HG02678 (cell line): ENCODE data around the gene PMM1.
"Not testable (repeated sequence)": the region's sequence is repeated elsewhere in the genome, so short reads cannot be mapped to it uniquely, and the experiment has no call there.

Source experiments
- ATAC-seq: cut with Tn5 transposase; IDR thresholded peaks from one replicate; pipeline ENCODE4 v1.9.1; 2021; ENCODE audit warnings: mild to moderate bottlenecking, moderate library complexity; ENCODE audit not compliant: unreplicated experiment

PMM1 gene

GRCh38 chr22:41597635-41597953 lies 8.0 kb upstream of the PMM1 start:
- ATAC-seq = no peak

GRCh38 chr22:41596776-41597634 lies 7.4 kb upstream of the PMM1 start:
- no peak for ATAC-seq

- ATAC-seq = no peak
These were observed 6.1 kb upstream of the PMM1 start for GRCh38 chr22:41595703-41596102.

GRCh38 chr22:41593336-41593960 lies 3.8 kb upstream of the PMM1 start:
- ATAC-seq = not testable (repeated sequence)

- ATAC-seq = no peak
These were observed 2.3 kb downstream of the PMM1 start for GRCh38 chr22:41587347-41587723.

GRCh38 chr22:41585898-41586297 lies 3.7 kb downstream of the PMM1 start:
- no peak for ATAC-seq

- no peak for ATAC-seq
These were observed 4.8 kb downstream of the PMM1 start for GRCh38 chr22:41584881-41585280.

GRCh38 chr22:41582694-41583093 lies 6.9 kb downstream of the PMM1 start:
- ATAC-seq = no peak

GRCh38 chr22:41579997-41580355 lies 9.7 kb downstream of the PMM1 start:
- ATAC-seq = no peak

- no peak for ATAC-seq
These were observed 10.2 kb downstream of the PMM1 start for GRCh38 chr22:41579297-41579996.

- no peak for ATAC-seq
These were observed 10.8 kb downstream of the PMM1 start for GRCh38 chr22:41578818-41579217.

- ATAC-seq = no peak
These were observed 11.5 kb downstream of the PMM1 start for GRCh38 chr22:41578114-41578513.

GRCh38 chr22:41576877-41577276 lies 12.8 kb downstream of the PMM1 start:
- no peak for ATAC-seq

GRCh38 chr22:41575533-41575932 lies 14.1 kb downstream of the PMM1 start:
- no peak for ATAC-seq

GRCh38 chr22:41574847-41575381 lies 14.7 kb downstream of the PMM1 start:
- ATAC-seq = no peak

GRCh38 chr22:41573677-41574076 lies 16.0 kb downstream of the PMM1 start:
- no peak for ATAC-seq

GRCh38 chr22:41572305-41572704 lies 17.3 kb downstream of the PMM1 start:
- ATAC-seq = not testable (repeated sequence)

GRCh38 chr22:41571786-41572185 lies 17.9 kb downstream of the PMM1 start:
- no peak for ATAC-seq

GRCh38 chr22:41570221-41570620 lies 19.4 kb downstream of the PMM1 start:
- no peak for ATAC-seq

- no peak for ATAC-seq
These were observed 20.8 kb downstream of the PMM1 start for GRCh38 chr22:41568811-41569210.

GRCh38 chr22:41567512-41567768 lies 22.2 kb downstream of the PMM1 start:
- ATAC-seq = no peak

- no peak for ATAC-seq
These were observed 24.1 kb downstream of the PMM1 start for GRCh38 chr22:41565403-41566054.
